Lower leg skin (tissue), 3 donors: ENCODE results near the gene ZSCAN2.

Source experiments
- POLR2A ChIP-seq, 2 donors: fragments of 450-650 bp; IDR thresholded peaks; one replicate each; pipeline ENCODE4 v1.6.1; 2016 to 2017; ENCODE audit warnings: antibody characterized with exemption in 2 of 2, mild to moderate bottlenecking in 1 of 2, moderate library complexity in 1 of 2
- TF ChIP-seq, protein P1 (sequence below), 3 donors: fragments of 450-650 bp; IDR thresholded peaks; one replicate each; pipeline ENCODE4 v1.5.1; 2016; ENCODE audit warnings: antibody characterized with exemption in 3 of 3, mild to moderate bottlenecking in 3 of 3, moderate library complexity in 2 of 3

DNA sequence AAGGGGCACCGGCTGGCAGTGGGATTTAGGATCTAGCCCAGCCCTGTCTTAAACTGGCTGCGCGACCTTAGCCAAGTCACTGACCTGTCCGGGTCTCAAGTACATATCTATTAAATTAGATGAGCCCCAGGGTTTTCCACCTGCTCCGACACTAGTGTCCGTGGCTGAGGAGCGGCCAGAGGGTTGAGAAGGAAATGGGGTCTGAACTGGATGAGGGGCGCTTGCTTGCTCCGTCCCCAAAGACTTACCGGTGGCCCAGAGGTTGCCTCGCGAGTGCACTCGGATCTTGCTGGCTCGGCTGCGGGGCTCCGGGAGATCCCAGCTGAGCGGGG, 56.9 kb downstream of the ZSCAN2 start:
- TF ChIP-seq, protein P1, sequence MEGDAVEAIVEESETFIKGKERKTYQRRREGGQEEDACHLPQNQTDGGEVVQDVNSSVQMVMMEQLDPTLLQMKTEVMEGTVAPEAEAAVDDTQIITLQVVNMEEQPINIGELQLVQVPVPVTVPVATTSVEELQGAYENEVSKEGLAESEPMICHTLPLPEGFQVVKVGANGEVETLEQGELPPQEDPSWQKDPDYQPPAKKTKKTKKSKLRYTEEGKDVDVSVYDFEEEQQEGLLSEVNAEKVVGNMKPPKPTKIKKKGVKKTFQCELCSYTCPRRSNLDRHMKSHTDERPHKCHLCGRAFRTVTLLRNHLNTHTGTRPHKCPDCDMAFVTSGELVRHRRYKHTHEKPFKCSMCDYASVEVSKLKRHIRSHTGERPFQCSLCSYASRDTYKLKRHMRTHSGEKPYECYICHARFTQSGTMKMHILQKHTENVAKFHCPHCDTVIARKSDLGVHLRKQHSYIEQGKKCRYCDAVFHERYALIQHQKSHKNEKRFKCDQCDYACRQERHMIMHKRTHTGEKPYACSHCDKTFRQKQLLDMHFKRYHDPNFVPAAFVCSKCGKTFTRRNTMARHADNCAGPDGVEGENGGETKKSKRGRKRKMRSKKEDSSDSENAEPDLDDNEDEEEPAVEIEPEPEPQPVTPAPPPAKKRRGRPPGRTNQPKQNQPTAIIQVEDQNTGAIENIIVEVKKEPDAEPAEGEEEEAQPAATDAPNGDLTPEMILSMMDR (IDR thresholded peaks at IDR 0.05): no peak
- no peak for TF ChIP-seq POLR2A (IDR thresholded peaks at IDR 0.05)
